Adrenal gland (tissue), 12 donors: Measurements from ENCODE around the gene TXNDC16. TPM values are rescaled to one million over a fixed set of nuclear protein-coding genes. Genes with fewer than 3 reads are reported as not detected.

ENCODE experiments used
- DNase-seq, 7 donors: peaks; one replicate each; pipeline ENCODE4 v3.0.0-alpha.2; 2019 to 2020
- H3K27ac ChIP-seq, 5 donors: fragments of 200-600 bp; sonication (generic) in 4 of 5; 1 replicate in 3 of 5; 2 replicates in 2 of 5; pipeline versions ENCODE4 v1.5.1 to v1.8.0; 2016 to 2020; ENCODE audit warnings: mild to moderate bottlenecking in 1 of 5
- H3K27me3 ChIP-seq: fragments of 200-600 bp; 2 replicates; pipeline ENCODE4 v1.8.0; 2021
- H3K36me3 ChIP-seq, 2 donors: fragments of 200-600 bp; replicated peaks in 1 of 2; 1 replicate in 1 of 2; 2 replicates in 1 of 2; pipeline versions ENCODE4 v1.5.1 to v1.8.0; 2018 to 2022
- H3K4me1 ChIP-seq, 2 donors: fragments of 200-600 bp; replicated peaks in 1 of 2; 1 replicate in 1 of 2; 2 replicates in 1 of 2; pipeline versions ENCODE4 v1.5.1 to v1.8.0; 2018 to 2021
- H3K4me3 ChIP-seq, 4 donors: fragments of 200-600 bp; sonication (generic) in 3 of 4; one replicate each; pipeline ENCODE4 v1.5.1; 2016 to 2018
- H3K9me3 ChIP-seq, 3 donors: fragments of 200-600 bp; sonication (generic) in 1 of 3; replicated peaks in 1 of 3; 1 replicate in 2 of 3; 2 replicates in 1 of 3; pipeline versions ENCODE4 v1.5.1 to v1.8.0; 2016 to 2021
- POLR2A ChIP-seq, 2 donors: fragments of 450-650 bp; IDR thresholded peaks; one replicate each; pipeline ENCODE4 v1.6.1; 2017; ENCODE audit warnings: antibody characterized with exemption in 2 of 2, mild to moderate bottlenecking in 2 of 2, moderate library complexity in 1 of 2
- WGBS, 4 donors: extraction: QIAGEN DNeasy Blood & Tissue Kit in 2 of 4; methylation state at CpG; one replicate each; pipeline versions ENCODE4 v1.1.5 to v1.1.7; 2013 to 2017; 5-methylcytosine and 5-hydroxymethylcytosine counted together
- intact Hi-C, 2 donors: fragments of 100-400 bp; cut with DNase I; formaldehyde crosslinking; loops; one replicate each; pipeline versions ENCODE4 v1.14.1 to v1.15.0; 2022 to 2023
- polyA plus RNA-seq, 3 donors: library from polyadenylated mRNA; stranded (reverse); fragments of 200-250 nt in 2 of 3; fragments of 350-450 nt in 1 of 3; fragmentation: Illumina TruSeq in 1 of 3; extraction: RNeasy Lipid Tissue Mini Kit (QIAGEN cat#74804) in 1 of 3; gene quantifications; one replicate each; pipeline ENCODE4 v1.2.3, GENCODE V29; 2013 to 2014
- total RNA-seq, 9 donors: library from RNA; depleted of rRNA in 4 of 9; stranded (reverse); fragments of >200 nt in 4 of 9; fragments of 120-200 nt in 1 of 9; fragmentation: NEBNext Ultra II Directional in 1 of 9; extraction: Animal tissue kit (Norgen Biotek cat#: 25700) in 1 of 9; gene quantifications; one replicate each; pipeline versions ENCODE4 v1.1.0 to v1.2.4, GENCODE V29; 2013 to 2023
- TF ChIP-seq, protein P1 (sequence below), 6 experiments: fragments of 450-650 bp in 4 of 6; fragments of 200-600 bp in 2 of 6; sonication (generic) in 1 of 6; IDR thresholded peaks; 1 replicate in 5 of 6; 2 replicates in 1 of 6; pipeline versions ENCODE4 v1.5.1 to v1.8.0; 2016 to 2021; ENCODE audit warnings: antibody characterized with exemption in 6 of 6, mild to moderate bottlenecking in 2 of 6, moderate library complexity in 1 of 6
- donor health status: healthy with polysubstance abuse.
- donor health status: Bipolar disorder and iron deficiency.
- donor health status: DM: yes; HTN: yes; CAD: no.
- donor health status: DM: no; HTN: no; CAD: no.
- donor health status: DM: no; HTN: no; CAD: no.
- donor health status: DM: yes; HTN: yes; CAD: no.

TXNDC16 gene
- total and polyA plus RNA-seq, 12 donors: 1.3 to 7.2 (median 5.6) TPM

DNA sequence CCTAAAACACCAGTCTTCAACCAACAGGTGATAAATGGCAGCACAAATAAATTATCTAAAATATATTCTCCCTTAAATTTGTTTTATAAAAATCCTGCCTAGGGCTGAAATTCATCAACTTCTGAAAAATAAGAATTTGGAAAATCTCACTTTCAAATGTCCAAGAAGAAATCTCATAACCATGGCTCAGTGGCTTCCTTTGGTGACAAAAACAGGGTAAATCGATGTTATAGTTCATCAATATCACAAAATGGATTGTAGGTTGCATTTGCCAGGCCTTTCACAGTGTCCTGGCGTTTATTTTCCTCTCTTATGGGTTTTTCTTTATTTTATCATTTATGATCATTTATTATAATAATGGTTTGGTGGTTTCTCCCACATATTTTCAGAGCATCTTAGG lies 135.2 kb downstream of the TXNDC16 start:
- no peaks in the 10 kb centered on the region for H3K27me3 ChIP-seq
- H3K4me3 ChIP-seq: no peak overlapping the region
- no peak overlapping the region for H3K27ac ChIP-seq
- H3K9me3 ChIP-seq: no peaks in the 10 kb centered on the region
- intact Hi-C loops: no loop called here
- no peak for TF ChIP-seq POLR2A (IDR thresholded peaks at IDR 0.05)
- TF ChIP-seq, protein P1, sequence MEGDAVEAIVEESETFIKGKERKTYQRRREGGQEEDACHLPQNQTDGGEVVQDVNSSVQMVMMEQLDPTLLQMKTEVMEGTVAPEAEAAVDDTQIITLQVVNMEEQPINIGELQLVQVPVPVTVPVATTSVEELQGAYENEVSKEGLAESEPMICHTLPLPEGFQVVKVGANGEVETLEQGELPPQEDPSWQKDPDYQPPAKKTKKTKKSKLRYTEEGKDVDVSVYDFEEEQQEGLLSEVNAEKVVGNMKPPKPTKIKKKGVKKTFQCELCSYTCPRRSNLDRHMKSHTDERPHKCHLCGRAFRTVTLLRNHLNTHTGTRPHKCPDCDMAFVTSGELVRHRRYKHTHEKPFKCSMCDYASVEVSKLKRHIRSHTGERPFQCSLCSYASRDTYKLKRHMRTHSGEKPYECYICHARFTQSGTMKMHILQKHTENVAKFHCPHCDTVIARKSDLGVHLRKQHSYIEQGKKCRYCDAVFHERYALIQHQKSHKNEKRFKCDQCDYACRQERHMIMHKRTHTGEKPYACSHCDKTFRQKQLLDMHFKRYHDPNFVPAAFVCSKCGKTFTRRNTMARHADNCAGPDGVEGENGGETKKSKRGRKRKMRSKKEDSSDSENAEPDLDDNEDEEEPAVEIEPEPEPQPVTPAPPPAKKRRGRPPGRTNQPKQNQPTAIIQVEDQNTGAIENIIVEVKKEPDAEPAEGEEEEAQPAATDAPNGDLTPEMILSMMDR (IDR thresholded peaks at IDR 0.05): no peak
- WGBS, 4 donors: 43 to 72% (median 69%) methylated on average over 2 of the region's 2 CpGs
- DNase-seq: no peak
- H3K36me3 ChIP-seq: no peaks in the 10 kb centered on the region
- H3K4me1 ChIP-seq: no peaks in the 10 kb centered on the region

- intact Hi-C loops: no loop called here
- Histone ChIP-seq H3K27ac (no peak overlapping the region), H3K4me1 (no peaks in the 10 kb centered on the region), H3K9me3 (no peaks in the 10 kb centered on the region), H3K36me3 (no peaks in the 10 kb centered on the region), H3K4me3 (no peak overlapping the region), H3K27me3 (no peaks in the 10 kb centered on the region)
- TF ChIP-seq, protein P1 (IDR thresholded peaks at IDR 0.05): no peak
- TF ChIP-seq POLR2A (IDR thresholded peaks at IDR 0.05): no peak
- DNase-seq: no peak
- 73 to 84% (median 80%) methylated on average over 7 of the region's 7 CpGs for WGBS, 4 donors
These were observed 138.4 kb downstream of the TXNDC16 start for GRCh38 chr14:52413729-52414408.

GRCh38 chr14:52412426-52412825 lies 139.9 kb downstream of the TXNDC16 start:
- no peak for TF ChIP-seq POLR2A (IDR thresholded peaks at IDR 0.05)
- TF ChIP-seq, protein P1 (IDR thresholded peaks at IDR 0.05): no peak
- Histone ChIP-seq H3K4me1 (no peaks in the 10 kb centered on the region), H3K27me3 (no peaks in the 10 kb centered on the region), H3K36me3 (no peaks in the 10 kb centered on the region), H3K4me3 (no peak overlapping the region), H3K27ac (no peak overlapping the region), H3K9me3 (no peaks in the 10 kb centered on the region)
- intact Hi-C loops: no loop called here
- DNase-seq: no peak
- WGBS, 4 donors: 37 to 52% (median 48%) methylated on average over 1 of the region's 1 CpG

DNA sequence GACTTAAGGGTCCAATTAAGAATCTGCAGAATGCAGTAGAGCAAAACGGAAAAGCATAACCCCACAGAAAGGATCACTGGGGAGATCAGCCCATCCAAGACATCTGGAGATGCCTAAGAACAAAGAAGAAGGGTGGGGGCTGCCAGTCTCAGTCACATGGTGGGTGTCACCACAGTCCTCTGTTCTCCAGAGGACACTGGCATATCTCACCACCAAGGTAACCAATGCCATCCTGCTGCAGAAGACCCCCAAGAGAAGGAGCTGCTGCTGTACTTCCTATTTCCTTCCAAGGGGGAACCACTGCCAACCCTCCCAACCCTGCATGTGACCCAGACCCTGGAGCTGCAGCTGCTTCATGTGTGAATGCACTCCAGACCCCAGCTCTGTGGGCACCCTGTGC lies 147.0 kb downstream of the TXNDC16 start:
- WGBS, 4 donors: 57 to 90% (median 74%) methylated on average over 1 of the region's 1 CpG
- Histone ChIP-seq H3K4me1 (no peaks in the 10 kb centered on the region), H3K9me3 (no peaks in the 10 kb centered on the region), H3K4me3 (no peak overlapping the region), H3K36me3 (no peaks in the 10 kb centered on the region), H3K27me3 (no peaks in the 10 kb centered on the region), H3K27ac (no peak overlapping the region)
- DNase-seq: no peak
- TF ChIP-seq, protein P1 (IDR thresholded peaks at IDR 0.05): no peak
- TF ChIP-seq POLR2A (IDR thresholded peaks at IDR 0.05): no peak
- intact Hi-C loops: no loop called here
